Fibroblast of the aortic adventitia (primary cell): ENCODE results near the gene TMEM218. TPM values are rescaled to one million over a fixed set of nuclear protein-coding genes. Genes with fewer than 3 reads are reported as not detected.
"Not testable (repeated sequence)": the region's sequence is repeated elsewhere in the genome, so short reads cannot be mapped to it uniquely, and the experiment has no call there.

Source experiments
- DNase-seq: peaks from one replicate; pipeline ENCODE4 v3.0.0-alpha.2; 2010; ENCODE audit warnings: low read depth
- H3K4me3 ChIP-seq: 2 replicates; pipeline ENCODE4 v1.5.1; 2011; ENCODE audit warnings: low read depth, mild to moderate bottlenecking, control low read depth, low read length, moderate library complexity
- CTCF ChIP-seq: IDR thresholded peaks from 2 replicates; pipeline ENCODE4 v1.5.1; 2011; ENCODE audit warnings: mild to moderate bottlenecking, low read length, control low read depth, inconsistent platforms; ENCODE audit not compliant: insufficient read depth
- total RNA-seq: library from RNA; depleted of rRNA; stranded (reverse); fragments of >200 nt; gene quantifications from 2 replicates; pipeline ENCODE4 v1.2.3, GENCODE V29; 2012; ENCODE audit warnings: low replicate concordance

The TMEM218 gene
- total RNA-seq, 1 donor = 35.1 TPM

GRCh38 chr11:125062218-125062930 lies 49.1 kb downstream of the TMEM218 start:
- DNase-seq = no peak
- no peak for TF ChIP-seq CTCF

GRCh38 chr11:125061281-125061680 lies 50.1 kb downstream of the TMEM218 start:
- no peak for DNase-seq
- no peak overlapping the region for H3K4me3 ChIP-seq
- no peak for TF ChIP-seq CTCF

More at GRCh38 chr11:125062218-125062930, 49.1 kb downstream of the TMEM218 start:
- H3K4me3 ChIP-seq = peak overlapping the region; percentile 77

GRCh38 chr11:125057693-125058016 lies 53.8 kb downstream of the TMEM218 start:
- no peak overlapping the region for H3K4me3 ChIP-seq
- DNase-seq = no peak
- no peak for TF ChIP-seq CTCF

- no peak for TF ChIP-seq CTCF
- no peak for DNase-seq
- no peak overlapping the region for H3K4me3 ChIP-seq
Measured at GRCh38 chr11:125056931-125057692, 54.3 kb downstream of the TMEM218 start.

- not testable (repeated sequence) for DNase-seq, H3K4me3 ChIP-seq
Measured at GRCh38 chr11:125056111-125056510, 55.3 kb downstream of the TMEM218 start.

- TF ChIP-seq CTCF = no peak
- no peak for DNase-seq
- no peak overlapping the region for H3K4me3 ChIP-seq
Measured at GRCh38 chr11:125055107-125055715, 56.2 kb downstream of the TMEM218 start.

GRCh38 chr11:125053167-125053566 lies 58.3 kb downstream of the TMEM218 start:
- no peak for DNase-seq

More at GRCh38 chr11:125053167-125053566, 58.3 kb downstream of the TMEM218 start:
- no peak overlapping the region for H3K4me3 ChIP-seq
- no peak for TF ChIP-seq CTCF
